Measurements from ENCODE around the gene KSR1. TPM values are rescaled to one million over a fixed set of nuclear protein-coding genes. Genes with fewer than 3 reads are reported as not detected.
"Not testable (repeated sequence)": the region's sequence is repeated elsewhere in the genome, so short reads cannot be mapped to it uniquely, and the experiment has no call there.

Gene KSR1
- total RNA-seq, 2 donors from 2014 or later, result 33.7 to 46.3 TPM

DNA sequence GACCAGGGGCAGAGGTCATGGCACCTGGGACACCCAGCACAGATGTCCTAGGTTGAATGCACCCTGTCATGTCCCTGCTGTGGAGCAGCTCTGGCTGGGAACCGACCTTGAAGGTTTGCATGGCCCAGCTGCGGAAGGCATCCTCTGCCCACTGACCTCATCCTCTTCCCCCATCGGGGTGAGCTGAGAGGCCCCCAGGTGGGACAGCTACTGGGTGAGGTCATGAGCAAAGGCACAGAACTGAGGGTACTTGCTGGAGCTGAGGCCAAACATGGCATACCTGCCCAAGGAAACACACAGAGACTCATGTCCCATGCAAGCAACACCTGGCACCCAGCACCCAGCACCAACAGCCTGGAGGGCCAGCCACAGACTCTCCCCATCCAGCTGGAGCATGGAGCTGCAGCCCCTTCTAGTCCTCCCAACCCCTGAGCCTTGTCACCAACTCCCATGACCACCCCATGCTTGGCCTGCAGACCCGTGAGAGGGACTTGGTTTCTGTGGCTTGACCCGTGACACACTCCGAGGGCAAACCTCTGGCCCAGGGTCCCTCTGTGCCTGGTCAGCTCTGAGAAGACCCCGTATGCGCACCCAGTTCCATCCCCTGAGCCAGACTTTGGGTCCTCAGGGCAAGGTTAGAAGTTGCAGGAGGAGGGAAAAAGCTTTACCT is 207.8 kb downstream of the KSR1 start:
- H3K4me3 ChIP-seq (ENCODE audit: low read length), result no peak overlapping the region
- no peaks in the 10 kb centered on the region for H3K9me3 ChIP-seq (ENCODE audit: control insufficient read depth, low read length)
- no peaks in the 10 kb centered on the region for H3K27me3 ChIP-seq (ENCODE audit: control insufficient read depth, insufficient read depth, low read length, poor library complexity, severe bottlenecking)
- H3K9ac ChIP-seq (ENCODE audit: extremely low read depth, low read length, poor library complexity, severe bottlenecking), result no peak overlapping the region
- Mint-ChIP-seq H3K4me3 (no peak overlapping the region), H3K9me3 (no peaks in the 10 kb centered on the region), H3K27me3 (ENCODE audit: insufficient read depth) (no peaks in the 10 kb centered on the region), H3K27ac (no peak overlapping the region), H3K36me3 (ENCODE audit: low read depth) (no peaks in the 10 kb centered on the region), H3K4me1 (no peaks in the 10 kb centered on the region)
- H3K27ac ChIP-seq (ENCODE audit: low read depth, low read length), result no peak overlapping the region
- H3K36me3 ChIP-seq (ENCODE audit: control insufficient read depth, insufficient read depth, low read length), result no peaks in the 10 kb centered on the region
- no peaks in the 10 kb centered on the region for H3K4me1 ChIP-seq (ENCODE audit: control insufficient read depth, insufficient read depth, low read length)
- TF ChIP-seq CTCF (conservative IDR thresholded peaks at IDR 0.05), result no peak
- no peak for DNase-seq
- 84 to 97% methylated on average over 6 to 8 of the region's 8 CpGs for WGBS, 2 experiments (ENCODE audit: insufficient coverage in 1 of 2, insufficient read length in 1 of 2)

GRCh38 chr17:27664606-27664965 is 208.3 kb downstream of the KSR1 start:
- H3K36me3 Mint-ChIP-seq (ENCODE audit: low read depth), result no peaks in the 10 kb centered on the region
- no peak overlapping the region for H3K27ac ChIP-seq (ENCODE audit: low read depth, low read length)
- H3K9ac ChIP-seq (ENCODE audit: extremely low read depth, low read length, poor library complexity, severe bottlenecking), result no peak overlapping the region
- H3K4me3 Mint-ChIP-seq, result no peak overlapping the region
- H3K9me3 ChIP-seq (ENCODE audit: control insufficient read depth, low read length), result no peaks in the 10 kb centered on the region
- H3K4me1 ChIP-seq (ENCODE audit: control insufficient read depth, insufficient read depth, low read length), result no peaks in the 10 kb centered on the region
- 86 to 92% methylated on average over 1 to 2 of the region's 2 CpGs for WGBS, 2 experiments (ENCODE audit: insufficient coverage in 1 of 2, insufficient read length in 1 of 2)
- H3K27me3 ChIP-seq (ENCODE audit: control insufficient read depth, insufficient read depth, low read length, poor library complexity, severe bottlenecking), result no peaks in the 10 kb centered on the region
- DNase-seq, result no peak
- no peaks in the 10 kb centered on the region for H3K9me3 Mint-ChIP-seq
- no peak overlapping the region for H3K4me3 ChIP-seq (ENCODE audit: low read length)
- H3K27me3 Mint-ChIP-seq (ENCODE audit: insufficient read depth), result no peaks in the 10 kb centered on the region
- H3K36me3 ChIP-seq (ENCODE audit: control insufficient read depth, insufficient read depth, low read length), result no peaks in the 10 kb centered on the region
- H3K4me1 Mint-ChIP-seq, result no peaks in the 10 kb centered on the region
- TF ChIP-seq CTCF (conservative IDR thresholded peaks at IDR 0.05), result no peak
- H3K27ac Mint-ChIP-seq, result no peak overlapping the region

DNA sequence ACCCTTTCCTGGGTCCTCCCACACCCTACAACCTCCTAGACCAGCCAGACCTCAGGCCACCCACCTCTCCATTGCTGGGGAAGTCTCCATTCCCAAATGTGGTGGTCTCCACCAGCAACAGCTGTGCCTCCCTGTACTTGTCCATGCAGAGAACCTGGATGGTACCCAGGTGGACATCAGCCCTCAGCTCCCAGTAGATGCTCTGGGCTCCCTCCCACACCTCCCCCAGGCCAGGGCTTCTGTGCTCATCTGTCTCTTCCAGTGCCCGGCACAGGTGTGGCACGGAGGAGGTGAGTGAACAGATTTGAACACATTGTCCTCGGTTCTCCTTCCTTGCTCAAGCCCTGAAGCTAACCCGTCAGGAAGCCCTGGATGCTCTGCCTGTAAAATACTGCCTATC is 209.3 kb downstream of the KSR1 start:
- Mint-ChIP-seq H3K27ac (no peak overlapping the region), H3K9me3 (no peaks in the 10 kb centered on the region), H3K36me3 (ENCODE audit: low read depth) (no peaks in the 10 kb centered on the region), H3K4me3 (no peak overlapping the region), H3K4me1 (no peaks in the 10 kb centered on the region), H3K27me3 (ENCODE audit: insufficient read depth) (no peaks in the 10 kb centered on the region)
- no peak overlapping the region for H3K27ac ChIP-seq (ENCODE audit: low read depth, low read length)
- H3K36me3 ChIP-seq (ENCODE audit: control insufficient read depth, insufficient read depth, low read length), result no peaks in the 10 kb centered on the region
- peak; percentile 19 for DNase-seq
- no peaks in the 10 kb centered on the region for H3K4me1 ChIP-seq (ENCODE audit: control insufficient read depth, insufficient read depth, low read length)
- no peaks in the 10 kb centered on the region for H3K9me3 ChIP-seq (ENCODE audit: control insufficient read depth, low read length)
- no peak overlapping the region for H3K9ac ChIP-seq (ENCODE audit: extremely low read depth, low read length, poor library complexity, severe bottlenecking)
- no peak for TF ChIP-seq CTCF (conservative IDR thresholded peaks at IDR 0.05)
- 96 to 98% methylated on average over 4 of the region's 4 CpGs for WGBS, 2 experiments (ENCODE audit: insufficient coverage in 1 of 2, insufficient read length in 1 of 2)
- H3K4me3 ChIP-seq (ENCODE audit: low read length), result no peak overlapping the region
- H3K27me3 ChIP-seq (ENCODE audit: control insufficient read depth, insufficient read depth, low read length, poor library complexity, severe bottlenecking), result no peaks in the 10 kb centered on the region

- H3K4me3 Mint-ChIP-seq; H3K4me3 ChIP-seq (ENCODE audit: low read length); H3K27me3 ChIP-seq (ENCODE audit: control insufficient read depth, insufficient read depth, low read length, poor library complexity, severe bottlenecking); H3K27ac ChIP-seq (ENCODE audit: low read depth, low read length); H3K36me3 Mint-ChIP-seq (ENCODE audit: low read depth); H3K4me1 ChIP-seq (ENCODE audit: control insufficient read depth, insufficient read depth, low read length); H3K9me3 Mint-ChIP-seq; H3K9ac ChIP-seq (ENCODE audit: extremely low read depth, low read length, poor library complexity, severe bottlenecking); H3K27me3 Mint-ChIP-seq (ENCODE audit: insufficient read depth); H3K36me3 ChIP-seq (ENCODE audit: control insufficient read depth, insufficient read depth, low read length); H3K4me1 Mint-ChIP-seq; H3K27ac Mint-ChIP-seq; H3K9me3 ChIP-seq (ENCODE audit: control insufficient read depth, low read length): not testable (repeated sequence)
- DNase-seq, result peak; percentile 42
- 81 to 82% methylated on average over 5 to 6 of the region's 6 CpGs for WGBS, 2 experiments (ENCODE audit: insufficient coverage in 1 of 2, insufficient read length in 1 of 2)
Observed at GRCh38 chr17:27666270-27666669, 210.0 kb downstream of the KSR1 start.
